Osteoblast (primary cell): ENCODE results near the gene KBTBD4. TPM values are rescaled to one million over a fixed set of nuclear protein-coding genes. Genes with fewer than 3 reads are reported as not detected.

Experiments
- DNase-seq: peaks from one replicate; pipeline ENCODE4 v3.0.0; 2011; ENCODE audit warnings: low spot score, mixed read lengths; ENCODE audit not compliant: insufficient read length; ENCODE audit errors: missing footprints
- H2AFZ ChIP-seq: 2 replicates; pipeline ENCODE4 v1.6.0; 2011; ENCODE audit warnings: mild to moderate bottlenecking, low read length
- H3K27ac ChIP-seq: 2 replicates; pipeline ENCODE4 v1.5.1; 2011; ENCODE audit warnings: mild to moderate bottlenecking, low read depth, low read length, moderate library complexity
- H3K27me3 ChIP-seq: 2 replicates; pipeline ENCODE4 v1.6.0; 2012; ENCODE audit warnings: mild to moderate bottlenecking, control low read depth, inconsistent platforms, low read length, moderate library complexity; ENCODE audit not compliant: insufficient read depth
- H3K36me3 ChIP-seq: 2 replicates; pipeline ENCODE4 v1.5.1; 2011; ENCODE audit warnings: mild to moderate bottlenecking, low read length, control low read depth, moderate library complexity; ENCODE audit not compliant: insufficient read depth
- H3K4me1 ChIP-seq: 2 replicates; pipeline ENCODE4 v1.5.1; 2011; ENCODE audit warnings: mild to moderate bottlenecking, low read length, control low read depth, moderate library complexity; ENCODE audit not compliant: insufficient read depth
- H3K4me2 ChIP-seq: 2 replicates; pipeline ENCODE4 v1.6.0; 2011; ENCODE audit warnings: mild to moderate bottlenecking, low read length; ENCODE audit not compliant: insufficient read depth
- H3K4me3 ChIP-seq: fragments of 200-600 bp; sonication (generic); 3 replicates; pipeline ENCODE4 v1.5.1; 2012; ENCODE audit warnings: mild to moderate bottlenecking, low read length, inconsistent platforms; ENCODE audit not compliant: insufficient read depth
- H3K79me2 ChIP-seq: 2 replicates; pipeline ENCODE4 v1.6.0; 2012; ENCODE audit warnings: mild to moderate bottlenecking, low read length, control low read depth, inconsistent platforms; ENCODE audit not compliant: insufficient read depth
- H3K9me3 ChIP-seq: 2 replicates; pipeline ENCODE4 v1.5.1; 2011; ENCODE audit warnings: low read depth, low read length, control low read depth
- H4K20me1 ChIP-seq: 2 replicates; pipeline ENCODE4 v1.6.0; 2012; ENCODE audit warnings: mild to moderate bottlenecking, low read length, control low read depth; ENCODE audit not compliant: insufficient read depth
- total RNA-seq: library from RNA; depleted of rRNA; stranded (reverse); fragments of >200 nt; gene quantifications from 2 replicates; pipeline ENCODE4 v1.2.3, GENCODE V29; 2012
- TF ChIP-seq, protein P1 (sequence below): IDR thresholded peaks from 2 replicates; pipeline ENCODE4 v1.5.1; 2011; ENCODE audit warnings: mild to moderate bottlenecking, low read depth, low read length, moderate library complexity; ENCODE audit errors: extremely low read depth

Gene KBTBD4
- total RNA-seq, 1 donor: 26.8 TPM

DNA sequence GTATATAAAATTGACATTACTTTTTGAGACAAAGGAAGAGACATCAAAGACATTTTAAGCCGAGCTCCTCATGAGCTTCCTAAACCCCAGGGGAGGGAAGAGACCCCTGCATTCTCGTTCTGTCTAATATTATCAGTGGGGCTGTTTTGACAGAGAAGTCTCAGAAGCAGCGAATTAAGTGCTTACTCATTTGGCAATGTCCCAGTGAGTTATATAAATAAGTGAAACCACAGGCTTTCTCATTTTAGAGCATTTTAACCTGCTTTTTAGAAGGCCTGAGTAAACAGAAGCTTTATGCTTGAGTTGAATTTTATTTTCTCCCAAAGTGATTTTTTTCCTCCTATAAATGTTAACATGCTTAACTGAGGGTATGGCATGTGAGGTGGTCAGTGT is 38.6 kb upstream of the KBTBD4 start:
- H3K27me3 ChIP-seq: no peaks in the 10 kb centered on the region
- peaks cover 15% of the 10 kb centered on the region for H3K4me1 ChIP-seq
- no peaks in the 10 kb centered on the region for H3K9me3 ChIP-seq
- DNase-seq: no peak
- H3K79me2 ChIP-seq: no peaks in the 10 kb centered on the region
- peaks cover 30% of the 10 kb centered on the region for H3K36me3 ChIP-seq
- no peak overlapping the region for H2AFZ ChIP-seq
- no peaks in the 10 kb centered on the region for H4K20me1 ChIP-seq
- H3K4me3 ChIP-seq: no peak overlapping the region
- TF ChIP-seq, protein P1, sequence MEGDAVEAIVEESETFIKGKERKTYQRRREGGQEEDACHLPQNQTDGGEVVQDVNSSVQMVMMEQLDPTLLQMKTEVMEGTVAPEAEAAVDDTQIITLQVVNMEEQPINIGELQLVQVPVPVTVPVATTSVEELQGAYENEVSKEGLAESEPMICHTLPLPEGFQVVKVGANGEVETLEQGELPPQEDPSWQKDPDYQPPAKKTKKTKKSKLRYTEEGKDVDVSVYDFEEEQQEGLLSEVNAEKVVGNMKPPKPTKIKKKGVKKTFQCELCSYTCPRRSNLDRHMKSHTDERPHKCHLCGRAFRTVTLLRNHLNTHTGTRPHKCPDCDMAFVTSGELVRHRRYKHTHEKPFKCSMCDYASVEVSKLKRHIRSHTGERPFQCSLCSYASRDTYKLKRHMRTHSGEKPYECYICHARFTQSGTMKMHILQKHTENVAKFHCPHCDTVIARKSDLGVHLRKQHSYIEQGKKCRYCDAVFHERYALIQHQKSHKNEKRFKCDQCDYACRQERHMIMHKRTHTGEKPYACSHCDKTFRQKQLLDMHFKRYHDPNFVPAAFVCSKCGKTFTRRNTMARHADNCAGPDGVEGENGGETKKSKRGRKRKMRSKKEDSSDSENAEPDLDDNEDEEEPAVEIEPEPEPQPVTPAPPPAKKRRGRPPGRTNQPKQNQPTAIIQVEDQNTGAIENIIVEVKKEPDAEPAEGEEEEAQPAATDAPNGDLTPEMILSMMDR: no peak
- H3K4me2 ChIP-seq: peak overlapping the region; percentile 34
- H3K27ac ChIP-seq: peak overlapping the region; percentile 6

DNA sequence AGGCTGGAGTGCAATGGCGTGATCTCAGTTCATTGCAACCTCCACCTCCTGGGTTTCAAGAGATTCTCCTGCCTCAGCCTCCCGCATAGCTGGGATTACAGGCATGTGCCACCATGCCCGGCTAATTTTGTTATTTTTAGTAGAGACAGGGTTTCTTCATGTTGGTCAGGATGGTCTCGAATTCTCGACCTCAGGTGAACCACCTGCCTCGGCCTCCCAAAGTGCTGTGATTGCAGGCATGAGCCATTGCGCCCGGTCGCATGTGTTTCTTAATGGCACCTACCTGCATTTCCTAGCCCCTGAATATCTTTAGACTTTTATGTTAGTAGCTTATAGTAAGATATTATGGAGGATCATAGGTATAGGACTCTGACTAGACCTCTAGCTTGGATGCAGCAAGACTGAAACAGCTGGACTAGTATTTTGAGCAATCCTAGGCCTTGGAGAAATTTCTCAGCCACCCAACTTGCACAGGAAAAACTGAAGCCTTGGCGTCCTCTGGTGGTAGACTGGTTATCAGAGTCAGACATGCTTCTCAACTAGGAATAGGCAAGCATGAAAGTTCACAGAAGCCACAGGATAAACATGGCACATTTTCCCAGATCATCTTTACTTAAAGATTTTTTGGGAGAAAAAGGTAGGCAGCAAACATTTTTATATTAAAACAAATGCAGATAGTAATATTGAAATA is 38.1 kb upstream of the KBTBD4 start:
- TF ChIP-seq, protein P1: peak; percentile 98
- Histone ChIP-seq H3K36me3 (peaks cover 25% of the 10 kb centered on the region), H3K27ac (peak overlapping the region; percentile 6)

DNA sequence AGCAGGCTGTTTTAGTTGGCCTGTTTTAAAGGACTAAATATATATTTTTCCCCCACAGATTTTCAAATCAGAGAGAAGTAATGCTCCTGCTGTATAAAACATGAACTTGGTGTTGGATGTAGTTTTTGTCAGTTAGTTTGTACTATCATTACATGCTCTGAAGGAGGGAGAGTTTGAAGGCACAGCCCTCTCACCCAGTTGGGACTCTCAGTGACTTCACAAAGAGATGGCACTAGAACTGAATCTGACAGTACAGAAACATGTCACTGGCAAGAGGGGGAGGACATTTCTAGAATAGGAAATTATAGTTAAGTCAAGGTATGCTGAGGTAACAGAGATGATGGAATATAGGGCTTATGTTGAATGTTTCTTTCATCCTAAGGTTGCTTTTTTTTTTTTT is 36.5 kb upstream of the KBTBD4 start:
- H3K27me3 ChIP-seq: no peaks in the 10 kb centered on the region
- TF ChIP-seq, protein P1: no peak

More for the DNA sequence above, 38.1 kb upstream of the KBTBD4 start:
- Histone ChIP-seq H3K79me2 (no peaks in the 10 kb centered on the region), H4K20me1 (no peaks in the 10 kb centered on the region), H3K9me3 (no peaks in the 10 kb centered on the region), H3K27me3 (no peaks in the 10 kb centered on the region), H3K4me1 (peaks cover 15% of the 10 kb centered on the region), H2AFZ (no peak overlapping the region), H3K4me3 (no peak overlapping the region), H3K4me2 (peak overlapping the region; percentile 34)
- no peak for DNase-seq

DNA sequence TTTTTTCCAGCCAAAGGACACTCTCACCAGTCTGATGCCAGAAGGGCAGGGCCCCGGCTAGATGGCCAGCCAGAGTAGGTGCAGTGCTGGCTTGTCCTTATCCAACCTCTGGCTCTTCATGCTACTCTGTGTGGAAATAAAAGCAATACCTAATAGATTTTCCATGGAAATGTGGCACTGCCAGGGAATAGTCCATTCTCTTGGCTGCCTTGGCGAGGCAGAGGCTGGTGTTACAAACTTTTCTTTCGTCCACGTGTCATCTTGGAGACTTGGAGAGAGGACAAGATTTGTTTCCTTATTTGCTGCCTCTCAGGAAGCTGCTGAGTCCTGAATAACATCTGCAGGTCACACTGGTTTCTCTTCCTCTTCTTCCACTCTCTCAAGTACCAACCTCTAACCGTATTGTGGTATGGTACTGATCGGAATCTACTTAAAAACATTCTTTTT is 32.6 kb upstream of the KBTBD4 start:
- H3K4me1 ChIP-seq: peaks cover 19% of the 10 kb centered on the region
- no peak overlapping the region for H2AFZ ChIP-seq
- H3K4me3 ChIP-seq: no peak overlapping the region
- no peak for DNase-seq
- H3K9me3 ChIP-seq: no peaks in the 10 kb centered on the region
- H3K27me3 ChIP-seq: no peaks in the 10 kb centered on the region
- H3K79me2 ChIP-seq: no peaks in the 10 kb centered on the region
- H3K4me2 ChIP-seq: no peak overlapping the region
- H4K20me1 ChIP-seq: no peaks in the 10 kb centered on the region
- H3K27ac ChIP-seq: no peak overlapping the region
- TF ChIP-seq, protein P1: no peak
- H3K36me3 ChIP-seq: peaks cover 3% of the 10 kb centered on the region

More for the DNA sequence above, 36.5 kb upstream of the KBTBD4 start:
- H3K4me3 ChIP-seq: no peak overlapping the region
- H3K9me3 ChIP-seq: no peaks in the 10 kb centered on the region
- H3K79me2 ChIP-seq: no peaks in the 10 kb centered on the region
- peaks cover 15% of the 10 kb centered on the region for H3K4me1 ChIP-seq
- no peak for DNase-seq
- no peak overlapping the region for H3K27ac ChIP-seq
- peaks cover 11% of the 10 kb centered on the region for H3K36me3 ChIP-seq
- H2AFZ ChIP-seq: no peak overlapping the region
- no peaks in the 10 kb centered on the region for H4K20me1 ChIP-seq
- H3K4me2 ChIP-seq: no peak overlapping the region
